Transverse colon (tissue), 3 donors: ENCODE measurements around the gene ZNF90.

Experiments used
- CTCF ChIP-seq, 5 experiments: fragments of 200-600 bp in 3 of 5; fragments of 450-650 bp in 2 of 5; sonication (generic) in 3 of 5; IDR thresholded peaks; 1 replicate in 2 of 5; 2 replicates in 3 of 5; pipeline ENCODE4 v1.5.1; 2016 to 2017; ENCODE audit warnings: antibody characterized with exemption in 5 of 5, inconsistent platforms in 3 of 5, mild to moderate bottlenecking in 2 of 5, moderate library complexity in 1 of 5
- POLR2A ChIP-seq: fragments of 450-650 bp; IDR thresholded peaks from one replicate; pipeline ENCODE4 v1.6.1; 2016; ENCODE audit warnings: antibody characterized with exemption, mild to moderate bottlenecking, moderate library complexity

GRCh38 chr19:20154636-20155035 is 76.8 kb downstream of the ZNF90 start:
- no peak for TF ChIP-seq CTCF (IDR thresholded peaks at IDR 0.05)
- TF ChIP-seq POLR2A = no peak
